GM21723 (cell line): ENCODE results near the gene MGME1.
"Not testable (repeated sequence)": the region's sequence is repeated elsewhere in the genome, so short reads cannot be mapped to it uniquely, and the experiment has no call there.

Experiments used
- ATAC-seq: cut with Tn5 transposase; IDR thresholded peaks from one replicate; pipeline ENCODE4 v1.9.1; 2021; ENCODE audit warnings: mild to moderate bottlenecking, moderate library complexity; ENCODE audit not compliant: unreplicated experiment

Gene MGME1

DNA sequence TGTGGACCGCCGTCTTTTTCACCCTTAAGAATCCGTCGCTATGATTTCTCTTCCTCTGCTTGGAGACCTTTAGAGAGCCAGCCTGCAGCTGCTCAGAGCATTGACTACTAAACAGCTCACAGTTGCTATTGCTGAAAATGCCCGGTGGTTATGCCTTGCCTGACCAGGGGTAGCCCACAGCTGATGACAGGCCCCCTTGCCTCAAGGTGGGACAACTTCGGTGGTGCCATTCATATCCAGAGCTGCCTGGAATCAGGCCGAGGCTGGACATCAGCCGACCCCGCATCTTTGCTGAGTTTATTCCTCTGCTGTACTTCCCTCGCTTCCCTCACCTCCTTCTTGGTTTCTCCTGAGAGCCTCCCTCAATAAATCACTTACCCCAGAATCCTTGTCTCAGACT lies 49.3 kb downstream of the MGME1 start:
- no peak for ATAC-seq

- ATAC-seq, result no peak
Measured at GRCh38 chr20:18019068-18019467, 50.2 kb downstream of the MGME1 start.

DNA sequence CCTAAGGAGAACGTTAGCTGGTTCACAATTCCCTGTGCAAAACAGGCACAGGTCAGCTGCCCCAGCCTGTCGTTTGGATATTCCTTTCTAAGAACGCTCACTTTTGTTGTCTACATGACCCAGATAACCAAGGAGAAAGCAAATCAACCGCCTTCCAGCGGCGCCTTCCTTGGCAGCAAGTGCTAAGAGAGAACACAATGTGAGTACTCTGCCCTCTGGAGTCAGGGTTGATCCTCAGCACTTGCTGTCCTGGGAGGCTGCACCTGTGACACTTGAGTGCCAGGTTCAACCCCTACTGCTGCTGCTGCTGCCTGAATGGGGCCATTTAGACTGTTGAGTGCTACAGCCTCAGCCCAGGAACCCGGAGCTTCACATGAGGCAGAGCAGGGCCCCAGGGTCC lies 52.1 kb downstream of the MGME1 start:
- ATAC-seq, result no peak

DNA sequence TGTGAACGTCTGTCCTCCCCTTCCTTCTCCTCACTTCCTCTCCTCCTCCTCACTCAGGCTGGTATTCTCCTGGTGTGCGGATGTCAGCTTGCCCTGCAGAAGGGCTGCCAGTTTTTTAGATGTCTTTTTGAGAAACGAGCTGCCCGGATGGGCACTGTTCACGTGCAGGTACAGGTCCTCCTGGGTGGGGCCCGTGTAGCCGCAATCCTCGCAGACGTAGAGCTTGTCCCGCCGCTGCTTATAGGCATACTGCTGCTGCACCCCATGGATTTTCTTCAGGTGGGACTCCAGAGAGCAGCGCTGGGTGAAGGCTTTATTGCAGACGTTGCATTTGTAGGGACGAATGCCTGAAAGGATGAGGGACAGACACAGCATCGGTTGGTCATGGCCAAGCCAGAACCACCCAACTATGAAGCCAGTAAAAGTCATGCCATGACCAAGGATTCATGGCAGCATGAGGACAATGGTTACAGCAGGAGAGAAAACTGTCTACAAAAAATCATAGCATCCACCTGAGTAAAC lies 55.8 kb downstream of the MGME1 start:
- no peak for ATAC-seq

DNA sequence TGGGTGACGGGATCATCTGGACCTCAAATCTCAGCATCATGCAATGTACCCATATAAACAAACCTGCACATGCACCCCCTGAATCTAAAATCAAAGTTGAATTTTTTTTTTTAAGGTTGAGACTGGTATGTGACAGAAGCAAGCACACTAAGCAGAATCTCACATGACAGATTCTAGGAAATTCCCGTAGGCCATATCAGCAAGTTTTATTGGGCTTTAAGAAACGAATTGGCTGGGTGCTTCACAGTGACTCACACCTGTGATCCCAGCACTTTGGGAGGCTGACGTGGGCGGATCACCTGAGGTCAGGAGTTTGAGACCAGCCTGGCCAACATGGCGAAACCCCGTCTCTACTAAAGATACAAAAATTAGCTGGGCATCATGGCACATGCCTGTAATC lies 58.2 kb downstream of the MGME1 start:
- ATAC-seq, result not testable (repeated sequence)

DNA sequence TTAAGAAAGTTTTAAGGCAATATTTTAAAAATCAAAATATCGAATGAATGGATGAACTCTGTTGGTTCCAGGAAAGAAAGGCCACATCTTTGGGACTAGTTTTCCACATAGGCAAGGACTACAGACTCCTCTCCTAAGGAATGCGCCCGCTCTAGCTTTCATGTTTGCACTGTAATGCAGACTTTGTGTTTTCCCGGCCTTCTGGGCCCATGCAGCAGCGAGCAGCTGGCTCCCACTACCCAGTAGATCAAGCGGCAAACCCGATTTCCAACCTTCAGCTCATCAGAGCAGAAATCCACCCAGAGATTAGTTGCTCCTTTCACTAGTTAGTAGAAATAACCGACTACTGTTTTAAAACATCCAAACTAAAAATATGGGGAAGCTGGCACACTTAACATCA lies 61.2 kb downstream of the MGME1 start:
- no peak for ATAC-seq

- no peak for ATAC-seq
Measured at GRCh38 chr20:18031050-18031449, 62.2 kb downstream of the MGME1 start.

- no peak for ATAC-seq
Measured at GRCh38 chr20:18031888-18032509, 63.2 kb downstream of the MGME1 start.

DNA sequence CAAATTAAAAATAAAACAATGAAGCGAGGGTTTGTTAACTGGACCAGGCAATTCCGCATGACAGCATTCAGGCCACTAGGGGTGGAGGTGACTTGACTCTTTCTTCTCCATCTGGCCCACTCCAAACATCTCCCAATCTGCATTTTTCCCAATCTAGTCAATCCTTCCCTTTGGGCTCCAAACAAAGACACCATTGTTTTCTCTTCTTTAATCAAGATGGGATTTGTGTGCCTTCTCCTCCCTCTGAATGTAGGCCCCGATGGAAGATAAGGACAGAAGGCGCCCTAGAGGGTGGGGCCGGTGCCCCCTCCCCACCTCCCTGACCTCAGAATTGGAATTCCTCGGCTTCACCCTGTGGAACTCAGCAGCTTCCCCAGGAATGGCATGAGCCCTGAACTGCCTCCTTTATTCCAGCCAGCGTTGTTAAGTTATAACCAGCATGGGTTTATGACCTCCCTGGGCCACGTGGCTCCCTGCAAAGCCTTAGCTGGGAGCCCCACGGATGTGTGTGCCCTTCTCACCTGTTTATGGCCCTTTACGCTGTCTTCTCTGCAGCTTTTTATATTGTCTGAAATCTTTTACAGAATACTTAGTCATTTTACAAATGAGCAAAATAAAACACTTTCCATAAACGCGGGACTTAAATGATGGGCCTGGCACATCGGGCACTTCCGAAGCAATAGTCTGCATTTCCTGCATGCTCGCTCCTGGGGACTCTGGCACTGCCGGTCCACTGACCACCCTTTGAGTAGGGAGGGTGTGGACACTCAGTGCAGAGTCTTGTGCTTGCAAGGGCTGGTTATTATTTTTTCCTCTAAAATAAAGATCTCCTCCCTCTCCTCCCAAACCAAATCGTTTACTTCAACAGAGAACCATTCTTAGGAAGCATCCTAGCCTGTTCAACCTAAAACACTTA lies 64.4 kb downstream of the MGME1 start:
- ATAC-seq, result no peak

GRCh38 chr20:18034039-18034438 lies 65.2 kb downstream of the MGME1 start:
- ATAC-seq, result no peak

DNA sequence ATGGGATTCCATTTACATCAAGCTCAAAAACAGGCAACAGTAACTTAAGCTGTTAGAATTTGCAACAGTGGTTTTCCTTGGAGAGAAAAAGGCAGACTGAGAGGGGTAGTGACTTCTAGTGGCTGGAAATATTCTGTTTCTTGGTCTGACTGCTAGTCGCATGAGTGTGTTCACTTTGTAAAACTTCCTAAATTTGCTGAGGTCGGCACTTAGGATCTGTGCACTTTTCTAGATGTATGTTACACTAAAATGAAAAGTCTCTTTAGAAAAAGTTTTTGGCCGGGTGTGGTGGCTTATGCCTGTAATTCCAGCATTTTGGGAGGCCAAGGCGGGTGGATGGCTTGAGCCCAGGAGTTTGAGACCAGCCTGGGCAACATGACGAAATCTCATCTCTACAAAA lies 70.2 kb downstream of the MGME1 start:
- no peak for ATAC-seq
